Adipocyte (in vitro differentiated cells): ENCODE results near the gene CHD2.
"Not testable (repeated sequence)": the region's sequence is repeated elsewhere in the genome, so short reads cannot be mapped to it uniquely, and the experiment has no call there.

Source experiments
- DNase-seq: peaks from one replicate; pipeline ENCODE4 v3.0.0-alpha.2; 2015; ENCODE audit warnings: low read depth
- H3K27me3 ChIP-seq: replicated peaks from 2 replicates; pipeline ENCODE4 v1.7.0; 2013; ENCODE audit warnings: mild to moderate bottlenecking, low read length, moderate library complexity; ENCODE audit not compliant: control insufficient read depth, insufficient read depth
- H3K36me3 ChIP-seq: 2 replicates; pipeline ENCODE4 v1.7.0; 2013; ENCODE audit warnings: low read length, mild to moderate bottlenecking, moderate library complexity; ENCODE audit not compliant: control insufficient read depth, insufficient read depth, severe bottlenecking
- H3K4me1 ChIP-seq: 2 replicates; pipeline ENCODE4 v1.7.0; 2013; ENCODE audit warnings: mild to moderate bottlenecking, low read length, moderate library complexity; ENCODE audit not compliant: control insufficient read depth, insufficient read depth
- H3K4me3 ChIP-seq: 2 replicates; pipeline ENCODE4 v1.7.0; 2013; ENCODE audit warnings: mild to moderate bottlenecking, low read length, moderate library complexity
- H3K9ac ChIP-seq: 2 replicates; pipeline ENCODE4 v1.7.0; 2013; ENCODE audit warnings: mild to moderate bottlenecking, low read length, moderate library complexity
- H3K9me3 ChIP-seq: 2 replicates; pipeline ENCODE4 v1.7.0; 2013; ENCODE audit warnings: mild to moderate bottlenecking, low read length, moderate library complexity; ENCODE audit not compliant: control insufficient read depth

CHD2 gene

GRCh38 chr15:92907896-92908712 is 8.0 kb downstream of the CHD2 start:
- peaks cover 71% of the 10 kb centered on the region for H3K4me1 ChIP-seq
- DNase-seq: peak; percentile 71
- peak overlapping the region; percentile 96 for H3K4me3 ChIP-seq
- H3K9ac ChIP-seq: peak overlapping the region; percentile 99
- no peaks in the 10 kb centered on the region for H3K27me3 ChIP-seq
- peaks cover 22% of the 10 kb centered on the region for H3K36me3 ChIP-seq
- no peaks in the 10 kb centered on the region for H3K9me3 ChIP-seq

GRCh38 chr15:92908713-92909057 is 8.6 kb downstream of the CHD2 start:
- peaks cover 75% of the 10 kb centered on the region for H3K4me1 ChIP-seq
- no peaks in the 10 kb centered on the region for H3K9me3 ChIP-seq
- peaks cover 22% of the 10 kb centered on the region for H3K36me3 ChIP-seq
- no peak for DNase-seq
- peak overlapping the region; percentile 96 for H3K4me3 ChIP-seq
- peak overlapping the region; percentile 99 for H3K9ac ChIP-seq
- H3K27me3 ChIP-seq: no peaks in the 10 kb centered on the region

GRCh38 chr15:92909136-92909781 is 9.1 kb downstream of the CHD2 start:
- peak overlapping the region; percentile 99 for H3K9ac ChIP-seq
- H3K27me3 ChIP-seq: no peaks in the 10 kb centered on the region
- peaks cover 22% of the 10 kb centered on the region for H3K36me3 ChIP-seq
- H3K4me3 ChIP-seq: peak overlapping the region; percentile 96
- H3K9me3 ChIP-seq: no peaks in the 10 kb centered on the region
- DNase-seq: peak; percentile 63
- peaks cover 81% of the 10 kb centered on the region for H3K4me1 ChIP-seq

- Histone ChIP-seq H3K4me3 (no peak overlapping the region), H3K4me1 (peaks cover 83% of the 10 kb centered on the region), H3K36me3 (peaks cover 22% of the 10 kb centered on the region)
These were observed 10.3 kb downstream of the CHD2 start for GRCh38 chr15:92910451-92910850.

GRCh38 chr15:92914103-92914499 is 14.0 kb downstream of the CHD2 start:
- peaks cover 77% of the 10 kb centered on the region for H3K4me1 ChIP-seq
- no peak for DNase-seq
- no peaks in the 10 kb centered on the region for H3K27me3 ChIP-seq
- H3K4me3 ChIP-seq: peak overlapping the region; percentile 4
- peaks cover 36% of the 10 kb centered on the region for H3K36me3 ChIP-seq
- peak overlapping the region; percentile 33 for H3K9ac ChIP-seq
- no peaks in the 10 kb centered on the region for H3K9me3 ChIP-seq

More at GRCh38 chr15:92910451-92910850, 10.3 kb downstream of the CHD2 start:
- Histone ChIP-seq H3K9ac (no peak overlapping the region), H3K27me3 (no peaks in the 10 kb centered on the region), H3K9me3 (no peaks in the 10 kb centered on the region)
- no peak for DNase-seq

GRCh38 chr15:92914768-92915221 is 14.7 kb downstream of the CHD2 start:
- no peak overlapping the region for H3K4me3 ChIP-seq
- no peak for DNase-seq
- H3K9me3 ChIP-seq: no peaks in the 10 kb centered on the region
- H3K27me3 ChIP-seq: no peaks in the 10 kb centered on the region
- peaks cover 37% of the 10 kb centered on the region for H3K36me3 ChIP-seq
- peaks cover 76% of the 10 kb centered on the region for H3K4me1 ChIP-seq
- peak overlapping the region; percentile 33 for H3K9ac ChIP-seq

GRCh38 chr15:92915766-92916435 is 15.8 kb downstream of the CHD2 start:
- H3K36me3 ChIP-seq: peaks cover 31% of the 10 kb centered on the region

GRCh38 chr15:92917598-92918407 is 17.7 kb downstream of the CHD2 start:
- DNase-seq: peak; percentile 97
- Histone ChIP-seq H3K9me3 (no peaks in the 10 kb centered on the region), H3K4me3 (peak overlapping the region; percentile 59), H3K9ac (peak overlapping the region; percentile 62), H3K36me3 (peaks cover 28% of the 10 kb centered on the region), H3K27me3 (no peaks in the 10 kb centered on the region), H3K4me1 (peaks cover 86% of the 10 kb centered on the region)

More at GRCh38 chr15:92915766-92916435, 15.8 kb downstream of the CHD2 start:
- H3K27me3 ChIP-seq: no peaks in the 10 kb centered on the region
- no peaks in the 10 kb centered on the region for H3K9me3 ChIP-seq
- DNase-seq: no peak
- peak overlapping the region; percentile 65 for H3K9ac ChIP-seq
- H3K4me3 ChIP-seq: no peak overlapping the region
- peaks cover 76% of the 10 kb centered on the region for H3K4me1 ChIP-seq

GRCh38 chr15:92918881-92919280 is 18.8 kb downstream of the CHD2 start:
- H3K9me3 ChIP-seq, DNase-seq, H3K4me3 ChIP-seq, H3K9ac ChIP-seq, H3K27me3 ChIP-seq: not testable (repeated sequence)
- peaks cover 79% of the 10 kb centered on the region for H3K4me1 ChIP-seq
- peaks cover 39% of the 10 kb centered on the region for H3K36me3 ChIP-seq

GRCh38 chr15:92920595-92921161 is 20.6 kb downstream of the CHD2 start:
- H3K4me1 ChIP-seq: peaks cover 78% of the 10 kb centered on the region
- H3K27me3 ChIP-seq: no peaks in the 10 kb centered on the region
- peaks cover 54% of the 10 kb centered on the region for H3K36me3 ChIP-seq
- no peaks in the 10 kb centered on the region for H3K9me3 ChIP-seq
- peak overlapping the region; percentile 4 for H3K9ac ChIP-seq
- no peak for DNase-seq
- no peak overlapping the region for H3K4me3 ChIP-seq
